Measurements from ENCODE around the gene NETO2.

Gene NETO2

GRCh38 chr16:47125757-47126156 lies 18.0 kb downstream of the NETO2 start:
- Histone ChIP-seq H2BK15ac (ENCODE audit: low read depth, poor library complexity, severe bottlenecking) (no peak overlapping the region), H3K79me1 (replicated peaks; ENCODE audit: low read length, poor library complexity, severe bottlenecking) (peaks cover 9% of the 10 kb centered on the region), H3K36me3 (ENCODE audit: control insufficient read depth in 1 of 2, insufficient read depth in 2 of 2, low read depth in 1 of 2, low read length in 2 of 2) (peaks cover 0 to 3% of the 10 kb centered on the region in 2 experiments), H3K27ac (ENCODE audit: low read length, poor library complexity, severe bottlenecking) (no peak overlapping the region), H4K8ac (ENCODE audit: low read length) (no peak overlapping the region), H2BK120ac (ENCODE audit: low read depth, low read length) (no peak overlapping the region), H3K23ac (ENCODE audit: low read length in 2 of 2) (no peak overlapping the region), H3K14ac (ENCODE audit: low read length in 2 of 2) (no peak overlapping the region), H2AK5ac (ENCODE audit: low read length, severe bottlenecking) (no peak overlapping the region), H3K9me3 (ENCODE audit: control insufficient read depth, low read length) (no peaks in the 10 kb centered on the region), H3K9ac (ENCODE audit: low read length) (no peak overlapping the region), H3K18ac (ENCODE audit: low read depth in 1 of 2, low read length in 2 of 2) (no peak overlapping the region), H2BK12ac (ENCODE audit: low read length in 2 of 2) (no peak overlapping the region), H2BK5ac (ENCODE audit: low read depth, low read length, poor library complexity, severe bottlenecking) (no peak overlapping the region), H3K4me1 (ENCODE audit: control insufficient read depth, insufficient read depth, low read depth, low read length) (no peaks in the 10 kb centered on the region), H3K27me3 (ENCODE audit: control insufficient read depth in 1 of 2, insufficient read depth in 1 of 2, low read length in 2 of 2) (no peaks in the 10 kb centered on the region), H2AFZ (ENCODE audit: low read depth, low read length) (no peak overlapping the region), H3K4me3 (ENCODE audit: insufficient read depth in 1 of 2, low read depth in 1 of 2, low read length in 2 of 2) (no peak overlapping the region), H3K4ac (ENCODE audit: low read depth in 1 of 2, low read length in 2 of 2) (no peak overlapping the region), H4K91ac (ENCODE audit: low read length) (no peak overlapping the region), H3K4me2 (ENCODE audit: low read length, poor library complexity, severe bottlenecking) (no peak overlapping the region)
- WGBS = 98% methylated on average over 4 of the region's 4 CpGs
- DNase-seq = no peak

- no peak overlapping the region for H2BK120ac ChIP-seq (ENCODE audit: low read depth, low read length)
- H3K4me2 ChIP-seq (ENCODE audit: low read length, poor library complexity, severe bottlenecking) = no peak overlapping the region
- no peak overlapping the region for H3K14ac ChIP-seq (ENCODE audit: low read length in 2 of 2)
- no peak overlapping the region for H4K8ac ChIP-seq (ENCODE audit: low read length)
- no peak overlapping the region for H2BK12ac ChIP-seq (ENCODE audit: low read length in 2 of 2)
- no peaks in the 10 kb centered on the region for H3K4me1 ChIP-seq (ENCODE audit: control insufficient read depth, insufficient read depth, low read depth, low read length)
- H2BK15ac ChIP-seq (ENCODE audit: low read depth, poor library complexity, severe bottlenecking) = no peak overlapping the region
- no peak overlapping the region for H3K18ac ChIP-seq (ENCODE audit: low read depth in 1 of 2, low read length in 2 of 2)
- no peak overlapping the region for H3K4ac ChIP-seq (ENCODE audit: low read depth in 1 of 2, low read length in 2 of 2)
- no peak overlapping the region for H3K23ac ChIP-seq (ENCODE audit: low read length in 2 of 2)
- no peaks in the 10 kb centered on the region for H3K9me3 ChIP-seq (ENCODE audit: control insufficient read depth, low read length)
- H2BK5ac ChIP-seq (ENCODE audit: low read depth, low read length, poor library complexity, severe bottlenecking) = no peak overlapping the region
- no peak overlapping the region for H4K91ac ChIP-seq (ENCODE audit: low read length)
- H2AFZ ChIP-seq (ENCODE audit: low read depth, low read length) = no peak overlapping the region
- no peak overlapping the region for H3K27ac ChIP-seq (ENCODE audit: low read length, poor library complexity, severe bottlenecking)
- H3K27me3 ChIP-seq (ENCODE audit: control insufficient read depth in 1 of 2, insufficient read depth in 1 of 2, low read length in 2 of 2) = no peaks in the 10 kb centered on the region
- WGBS = 97% methylated on average over 2 of the region's 2 CpGs
- no peaks in the 10 kb centered on the region for H3K36me3 ChIP-seq (ENCODE audit: control insufficient read depth in 1 of 2, insufficient read depth in 2 of 2, low read depth in 1 of 2, low read length in 2 of 2)
- H2AK5ac ChIP-seq (ENCODE audit: low read length, severe bottlenecking) = no peak overlapping the region
- H3K79me1 ChIP-seq (replicated peaks; ENCODE audit: low read length, poor library complexity, severe bottlenecking) = no peaks in the 10 kb centered on the region
- no peak overlapping the region for H3K4me3 ChIP-seq (ENCODE audit: insufficient read depth in 1 of 2, low read depth in 1 of 2, low read length in 2 of 2)
- H3K9ac ChIP-seq (ENCODE audit: low read length) = no peak overlapping the region
- DNase-seq = no peak
These were observed 30.6 kb downstream of the NETO2 start for GRCh38 chr16:47113130-47113529.

GRCh38 chr16:47110939-47111338 lies 32.8 kb downstream of the NETO2 start:
- no peak overlapping the region for H3K23ac ChIP-seq (ENCODE audit: low read length in 2 of 2)
- H3K4ac ChIP-seq (ENCODE audit: low read depth in 1 of 2, low read length in 2 of 2) = no peak overlapping the region
- no peak overlapping the region for H4K8ac ChIP-seq (ENCODE audit: low read length)
- WGBS = 94% methylated on average over 3 of the region's 3 CpGs
- H2AFZ ChIP-seq (ENCODE audit: low read depth, low read length) = no peak overlapping the region
- H2BK5ac ChIP-seq (ENCODE audit: low read depth, low read length, poor library complexity, severe bottlenecking) = no peak overlapping the region
- H2AK5ac ChIP-seq (ENCODE audit: low read length, severe bottlenecking) = no peak overlapping the region
- no peak overlapping the region for H3K14ac ChIP-seq (ENCODE audit: low read length in 2 of 2)
- no peaks in the 10 kb centered on the region for H3K36me3 ChIP-seq (ENCODE audit: control insufficient read depth in 1 of 2, insufficient read depth in 2 of 2, low read depth in 1 of 2, low read length in 2 of 2)
- H2BK12ac ChIP-seq (ENCODE audit: low read length in 2 of 2) = no peak overlapping the region
- no peak overlapping the region for H3K4me2 ChIP-seq (ENCODE audit: low read length, poor library complexity, severe bottlenecking)
- no peak overlapping the region for H3K18ac ChIP-seq (ENCODE audit: low read depth in 1 of 2, low read length in 2 of 2)
- H3K79me1 ChIP-seq (replicated peaks; ENCODE audit: low read length, poor library complexity, severe bottlenecking) = no peaks in the 10 kb centered on the region
- no peak overlapping the region for H2BK120ac ChIP-seq (ENCODE audit: low read depth, low read length)
- H3K27ac ChIP-seq (ENCODE audit: low read length, poor library complexity, severe bottlenecking) = no peak overlapping the region
- H3K4me3 ChIP-seq (ENCODE audit: insufficient read depth in 1 of 2, low read depth in 1 of 2, low read length in 2 of 2) = no peak overlapping the region
- no peaks in the 10 kb centered on the region for H3K27me3 ChIP-seq (ENCODE audit: control insufficient read depth in 1 of 2, insufficient read depth in 1 of 2, low read length in 2 of 2)
- no peak overlapping the region for H2BK15ac ChIP-seq (ENCODE audit: low read depth, poor library complexity, severe bottlenecking)
- no peaks in the 10 kb centered on the region for H3K9me3 ChIP-seq (ENCODE audit: control insufficient read depth, low read length)
- no peak for DNase-seq
- H3K4me1 ChIP-seq (ENCODE audit: control insufficient read depth, insufficient read depth, low read depth, low read length) = no peaks in the 10 kb centered on the region
- H3K9ac ChIP-seq (ENCODE audit: low read length) = no peak overlapping the region
- no peak overlapping the region for H4K91ac ChIP-seq (ENCODE audit: low read length)

- no peak overlapping the region for H2BK5ac ChIP-seq (ENCODE audit: low read depth, low read length, poor library complexity, severe bottlenecking)
- no peak overlapping the region for H2AK5ac ChIP-seq (ENCODE audit: low read length, severe bottlenecking)
- no peaks in the 10 kb centered on the region for H3K36me3 ChIP-seq (ENCODE audit: control insufficient read depth in 1 of 2, insufficient read depth in 2 of 2, low read depth in 1 of 2, low read length in 2 of 2)
- no peak overlapping the region for H2AFZ ChIP-seq (ENCODE audit: low read depth, low read length)
- no peak overlapping the region for H3K18ac ChIP-seq (ENCODE audit: low read depth in 1 of 2, low read length in 2 of 2)
- H3K23ac ChIP-seq (ENCODE audit: low read length in 2 of 2) = no peak overlapping the region
- H4K91ac ChIP-seq (ENCODE audit: low read length) = no peak overlapping the region
- H3K4me1 ChIP-seq (ENCODE audit: control insufficient read depth, insufficient read depth, low read depth, low read length) = no peaks in the 10 kb centered on the region
- H3K79me1 ChIP-seq (replicated peaks; ENCODE audit: low read length, poor library complexity, severe bottlenecking) = no peaks in the 10 kb centered on the region
- no peak for DNase-seq
- no peak overlapping the region for H3K27ac ChIP-seq (ENCODE audit: low read length, poor library complexity, severe bottlenecking)
- WGBS = 96% methylated on average over 5 of the region's 5 CpGs
- H2BK15ac ChIP-seq (ENCODE audit: low read depth, poor library complexity, severe bottlenecking) = no peak overlapping the region
- H3K27me3 ChIP-seq (ENCODE audit: control insufficient read depth in 1 of 2, insufficient read depth in 1 of 2, low read length in 2 of 2) = no peaks in the 10 kb centered on the region
- H3K4me2 ChIP-seq (ENCODE audit: low read length, poor library complexity, severe bottlenecking) = no peak overlapping the region
- H4K8ac ChIP-seq (ENCODE audit: low read length) = no peak overlapping the region
- H3K4ac ChIP-seq (ENCODE audit: low read depth in 1 of 2, low read length in 2 of 2) = no peak overlapping the region
- H3K9me3 ChIP-seq (ENCODE audit: control insufficient read depth, low read length) = no peaks in the 10 kb centered on the region
- no peak overlapping the region for H2BK120ac ChIP-seq (ENCODE audit: low read depth, low read length)
- no peak overlapping the region for H3K4me3 ChIP-seq (ENCODE audit: insufficient read depth in 1 of 2, low read depth in 1 of 2, low read length in 2 of 2)
- H3K14ac ChIP-seq (ENCODE audit: low read length in 2 of 2) = no peak overlapping the region
- no peak overlapping the region for H2BK12ac ChIP-seq (ENCODE audit: low read length in 2 of 2)
- no peak overlapping the region for H3K9ac ChIP-seq (ENCODE audit: low read length)
These were observed 34.4 kb downstream of the NETO2 start for GRCh38 chr16:47109361-47109760.
